GM19351 (cell line): ENCODE results near the gene STYXL1.
"Not testable (repeated sequence)": the region's sequence is repeated elsewhere in the genome, so short reads cannot be mapped to it uniquely, and the experiment has no call there.

Source experiments
- ATAC-seq: cut with Tn5 transposase; IDR thresholded peaks from one replicate; pipeline ENCODE4 v1.9.1; 2021; ENCODE audit warnings: mild to moderate bottlenecking, moderate library complexity; ENCODE audit not compliant: unreplicated experiment

The STYXL1 gene

GRCh38 chr7:76047811-76048667, at the start of gene STYXL1, which contains the start of gene MDH2:
STYXL1 (minus strand) TSS chr7:76048000; CDS start chr7:76030523, 17,477 bp downstream.
MDH2 (plus strand) TSS chr7:76048106; CDS start chr7:76048161, 55 bp downstream.
- peak; percentile 93 for ATAC-seq

- no peak for ATAC-seq
Measured at GRCh38 chr7:76095908-76096307, 48.1 kb upstream of the STYXL1 start.

GRCh38 chr7:76094326-76094725, 46.5 kb upstream of the STYXL1 start:
- not testable (repeated sequence) for ATAC-seq

GRCh38 chr7:76093531-76093930, 45.7 kb upstream of the STYXL1 start:
- ATAC-seq, result not testable (repeated sequence)

- no peak for ATAC-seq
Measured at GRCh38 chr7:76091506-76091905, 43.7 kb upstream of the STYXL1 start.

- ATAC-seq, result peak; percentile 77
Measured at GRCh38 chr7:76089865-76090475, 42.2 kb upstream of the STYXL1 start.

- not testable (repeated sequence) for ATAC-seq
Measured at GRCh38 chr7:76087362-76087791, 39.6 kb upstream of the STYXL1 start.

- ATAC-seq, result no peak
Measured at GRCh38 chr7:76086070-76086469, 38.3 kb upstream of the STYXL1 start.

GRCh38 chr7:76084115-76084514, 36.3 kb upstream of the STYXL1 start:
- not testable (repeated sequence) for ATAC-seq

- ATAC-seq, result no peak
Measured at GRCh38 chr7:76080204-76080603, 32.4 kb upstream of the STYXL1 start.

- ATAC-seq, result no peak
Measured at GRCh38 chr7:76077435-76077834, 29.6 kb upstream of the STYXL1 start.

GRCh38 chr7:76076995-76077394, 29.2 kb upstream of the STYXL1 start:
- no peak for ATAC-seq

- no peak for ATAC-seq
Measured at GRCh38 chr7:76074972-76075370, 27.2 kb upstream of the STYXL1 start.

GRCh38 chr7:76074306-76074971, 26.6 kb upstream of the STYXL1 start:
- ATAC-seq, result no peak

- no peak for ATAC-seq
Measured at GRCh38 chr7:76073335-76073990, 25.7 kb upstream of the STYXL1 start.

GRCh38 chr7:76072243-76073148, 24.7 kb upstream of the STYXL1 start:
- ATAC-seq, result no peak

- no peak for ATAC-seq
Measured at GRCh38 chr7:76071316-76072242, 23.8 kb upstream of the STYXL1 start.

- no peak for ATAC-seq
Measured at GRCh38 chr7:76069238-76069638, 21.4 kb upstream of the STYXL1 start.
